KMS-11 (cell line): Measurements from ENCODE around the gene SOX18.

ENCODE experiments used
- H2AFZ ChIP-seq: fragments of 200-600 bp; sonication (generic); 2 replicates; pipeline ENCODE4 v1.6.1; 2016; ENCODE audit warnings: antibody characterized with exemption, mixed run types, low read depth
- H3K27ac ChIP-seq: fragments of 200-600 bp; sonication (generic); 2 replicates; pipeline ENCODE4 v1.6.1; 2016; ENCODE audit warnings: mild to moderate bottlenecking, mixed run types
- H3K27me3 ChIP-seq: fragments of 200-600 bp; sonication (generic); 2 replicates; pipeline ENCODE4 v1.6.1; 2017; ENCODE audit warnings: mild to moderate bottlenecking, low read depth, mixed run types, moderate library complexity; ENCODE audit not compliant: insufficient read depth
- H3K36me3 ChIP-seq: fragments of 200-600 bp; sonication (generic); 2 replicates; pipeline ENCODE4 v1.6.1; 2017; ENCODE audit warnings: mild to moderate bottlenecking, mixed run types; ENCODE audit not compliant: insufficient read depth
- H3K4me1 ChIP-seq: fragments of 200-600 bp; sonication (generic); 2 replicates; pipeline ENCODE4 v1.6.1; 2016; ENCODE audit warnings: mild to moderate bottlenecking, low read depth, mixed run types; ENCODE audit not compliant: poor library complexity, severe bottlenecking
- H3K4me2 ChIP-seq: fragments of 200-600 bp; sonication (generic); 2 replicates; pipeline ENCODE4 v1.7.0; 2016; ENCODE audit warnings: mild to moderate bottlenecking, mixed run types
- H3K4me3 ChIP-seq: fragments of 200-600 bp; sonication (generic); IDR thresholded peaks from 2 replicates; pipeline ENCODE4 v1.6.1; 2017; ENCODE audit warnings: low read depth, low read length, mixed read lengths; ENCODE audit not compliant: insufficient read depth
- H3K79me2 ChIP-seq: fragments of 200-600 bp; sonication (generic); 2 replicates; pipeline ENCODE4 v1.6.1; 2016; ENCODE audit warnings: low read depth, mixed run types; ENCODE audit not compliant: insufficient read depth
- H3K9ac ChIP-seq: fragments of 200-600 bp; sonication (generic); 2 replicates; pipeline ENCODE4 v1.6.1; 2016; ENCODE audit warnings: mild to moderate bottlenecking, mixed run types
- H4K20me1 ChIP-seq: fragments of 200-600 bp; sonication (generic); 2 replicates; pipeline ENCODE4 v1.6.1; 2016; ENCODE audit warnings: mild to moderate bottlenecking, mixed run types; ENCODE audit not compliant: insufficient read depth
- CTCF ChIP-seq: fragments of 200-600 bp; sonication (generic); conservative IDR thresholded peaks from 2 replicates; pipeline ENCODE4 v1.6.1; 2017; ENCODE audit warnings: low read depth, mild to moderate bottlenecking, antibody characterized with exemption, low read length, moderate library complexity, mixed read lengths

The SOX18 gene

GRCh38 chr20:64067733-64068307 is 18.4 kb upstream of the SOX18 start:
- Histone ChIP-seq H4K20me1 (no peaks in the 10 kb centered on the region), H3K27ac (no peak overlapping the region), H3K79me2 (peaks cover 13% of the 10 kb centered on the region; the same call in 1 of the 2 replicates), H3K9ac (no peak overlapping the region), H3K4me3 (no peak overlapping the region), H3K27me3 (no peaks in the 10 kb centered on the region), H3K36me3 (no peaks in the 10 kb centered on the region), H3K4me1 (peaks cover 38% of the 10 kb centered on the region), H3K4me2 (peak overlapping the region; percentile 94; the same call in 1 of the 2 replicates), H2AFZ (no peak overlapping the region)
- TF ChIP-seq CTCF = no peak

- Histone ChIP-seq H3K4me1 (peaks cover 44% of the 10 kb centered on the region), H3K4me2 (peak overlapping the region; percentile 94), H3K27ac (peak overlapping the region; percentile 95; the same call in 1 of the 2 replicates)
These were observed 17.7 kb upstream of the SOX18 start for GRCh38 chr20:64067005-64067632.

GRCh38 chr20:64065974-64066343 is 16.5 kb upstream of the SOX18 start:
- Histone ChIP-seq H3K9ac (peak overlapping the region; percentile 54; the same call in 1 of the 2 replicates), H3K4me3 (no peak overlapping the region), H3K79me2 (peaks cover 13% of the 10 kb centered on the region; the same call in 1 of the 2 replicates), H3K4me1 (peaks cover 45% of the 10 kb centered on the region), H4K20me1 (no peaks in the 10 kb centered on the region), H2AFZ (no peak overlapping the region), H3K27ac (peak overlapping the region; percentile 95), H3K36me3 (no peaks in the 10 kb centered on the region), H3K4me2 (peak overlapping the region; percentile 94), H3K27me3 (no peaks in the 10 kb centered on the region)
- no peak for TF ChIP-seq CTCF

More at GRCh38 chr20:64067005-64067632, 17.7 kb upstream of the SOX18 start:
- Histone ChIP-seq H2AFZ (no peak overlapping the region), H3K9ac (no peak overlapping the region; the same call in 1 of the 2 replicates), H3K36me3 (no peaks in the 10 kb centered on the region), H3K27me3 (no peaks in the 10 kb centered on the region), H4K20me1 (no peaks in the 10 kb centered on the region), H3K4me3 (no peak overlapping the region), H3K79me2 (peaks cover 13% of the 10 kb centered on the region; the same call in 1 of the 2 replicates)
- no peak for TF ChIP-seq CTCF

GRCh38 chr20:64065062-64065973 is 15.9 kb upstream of the SOX18 start:
- Histone ChIP-seq H3K27me3 (peaks cover under 1% of the 10 kb centered on the region; the same call in 1 of the 2 replicates), H4K20me1 (no peaks in the 10 kb centered on the region), H3K4me2 (peak overlapping the region; percentile 94), H3K4me3 (no peak overlapping the region), H3K36me3 (no peaks in the 10 kb centered on the region), H3K4me1 (peaks cover 45% of the 10 kb centered on the region), H3K9ac (peak overlapping the region; percentile 54; the same call in 1 of the 2 replicates), H3K79me2 (peaks cover 13% of the 10 kb centered on the region; the same call in 1 of the 2 replicates), H2AFZ (peak overlapping the region; percentile 10; the same call in 1 of the 2 replicates), H3K27ac (peak overlapping the region; percentile 95)
- TF ChIP-seq CTCF = no peak
